Non-pigmented ciliary epithelial cell (primary cell): ENCODE measurements around the gene POLH.
"Not testable (repeated sequence)": the region's sequence is repeated elsewhere in the genome, so short reads cannot be mapped to it uniquely, and the experiment has no call there.

Experiments used
- DNase-seq: peaks from one replicate; pipeline ENCODE4 v3.0.0-alpha.2; 2010; ENCODE audit warnings: low read depth

The POLH gene

DNA sequence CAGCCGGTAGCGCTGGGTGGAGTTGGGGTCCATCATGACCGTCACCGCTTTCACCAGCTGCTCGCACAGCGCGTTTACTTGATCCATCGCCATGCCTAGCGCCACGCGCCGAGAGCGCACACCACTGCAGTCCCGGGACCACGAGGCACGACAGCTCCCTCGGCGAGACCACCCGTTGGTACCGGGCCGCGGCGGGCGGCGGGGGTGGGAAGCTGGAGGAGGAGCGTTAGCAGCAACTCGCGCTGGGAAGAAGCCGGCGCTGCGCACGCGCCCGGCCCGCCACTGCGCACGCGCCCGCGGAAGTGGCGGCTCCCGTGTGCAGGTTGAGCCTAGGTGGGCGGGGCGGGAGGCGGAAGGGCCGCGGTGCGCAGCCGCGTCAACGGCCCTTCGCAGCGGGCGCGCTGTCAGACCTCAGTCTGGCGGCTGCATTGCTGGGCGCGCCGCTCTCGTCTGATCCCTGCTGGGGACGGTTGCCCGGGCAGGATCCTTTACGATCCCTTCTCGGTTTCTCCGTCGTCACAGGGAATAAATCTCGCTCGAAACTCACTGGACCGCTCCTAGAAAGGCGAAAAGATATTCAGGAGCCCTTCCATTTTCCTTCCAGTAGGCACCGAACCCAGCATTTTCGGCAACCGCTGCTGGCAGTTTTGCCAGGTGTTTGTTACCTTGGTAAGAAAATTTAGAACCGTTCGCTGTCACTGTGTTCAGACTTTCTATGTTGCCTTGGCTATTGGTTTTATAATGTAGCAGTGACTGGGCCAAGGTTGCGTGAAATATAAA lies at the start of gene POLH, which contains the start of gene XPO5:
Gene POLH, plus strand, starts transcription at position 414 of the 780 bp plus-strand sequence. CDS start 6,135 bp downstream, outside the sequence.
Gene XPO5, minus strand, starts transcription at position 267 of the 780 bp plus-strand sequence. Its CDS starts 174 bp downstream, at position 93.
- peak; percentile 51 for DNase-seq

DNA sequence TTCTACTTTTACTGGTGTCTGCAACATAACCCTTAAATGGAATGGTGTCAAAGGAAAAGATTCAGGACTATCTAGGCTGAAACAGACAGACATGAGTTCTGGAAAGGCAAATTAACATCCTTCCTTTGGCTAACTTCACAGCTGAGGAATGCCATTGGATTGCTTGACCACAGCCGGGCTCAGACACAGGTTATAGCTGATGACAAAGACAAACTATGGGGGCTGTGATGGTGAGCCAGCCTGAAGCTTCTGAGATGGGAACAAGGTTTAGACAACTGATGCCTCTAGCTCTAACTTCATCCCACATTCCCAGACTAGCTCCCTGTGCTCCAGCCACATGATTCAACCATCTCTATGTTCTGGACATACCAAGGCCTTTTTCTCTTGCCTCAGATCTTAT lies 43.8 kb upstream of the POLH start:
- DNase-seq, result no peak

DNA sequence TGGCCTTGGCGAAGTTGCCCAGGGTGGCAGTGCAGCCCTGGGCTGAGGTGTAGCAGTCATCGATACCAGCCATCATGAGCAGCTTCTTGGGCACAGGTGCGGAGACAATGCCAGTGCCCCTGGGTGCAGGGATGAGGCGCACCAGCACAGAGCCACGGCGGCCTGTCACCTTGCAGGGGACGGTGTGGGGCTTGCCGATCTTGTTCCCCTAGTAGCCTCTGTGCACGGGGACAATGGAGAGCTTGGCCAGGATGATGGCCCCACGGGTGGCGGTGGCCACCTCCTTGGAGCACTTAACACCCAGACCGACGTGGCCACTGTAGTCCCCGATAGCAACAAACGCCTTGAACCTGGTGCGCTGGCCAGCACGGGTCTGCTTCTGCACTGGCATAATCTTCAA lies 37.0 kb upstream of the POLH start:
- not testable (repeated sequence) for DNase-seq

DNA sequence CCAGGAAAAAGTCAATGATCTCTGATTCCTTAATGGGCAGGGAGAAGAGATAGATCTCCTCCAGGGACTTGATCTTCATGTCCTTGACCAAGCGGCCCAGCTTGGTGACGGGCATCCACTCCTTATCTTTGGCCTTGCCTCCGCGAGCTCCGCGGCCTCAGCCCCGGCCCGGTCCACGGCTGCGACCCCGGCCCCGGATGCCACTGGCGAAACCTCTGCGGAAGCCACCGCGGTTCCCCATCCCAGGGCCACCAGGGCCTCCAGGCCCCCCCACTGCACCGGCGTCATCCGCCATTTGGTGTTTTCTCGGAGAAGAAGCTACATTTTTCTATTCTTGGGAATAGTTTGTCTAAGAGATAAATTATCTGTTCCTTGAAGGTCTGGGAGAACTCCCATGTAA lies 36.6 kb upstream of the POLH start:
- DNase-seq, result not testable (repeated sequence)

DNA sequence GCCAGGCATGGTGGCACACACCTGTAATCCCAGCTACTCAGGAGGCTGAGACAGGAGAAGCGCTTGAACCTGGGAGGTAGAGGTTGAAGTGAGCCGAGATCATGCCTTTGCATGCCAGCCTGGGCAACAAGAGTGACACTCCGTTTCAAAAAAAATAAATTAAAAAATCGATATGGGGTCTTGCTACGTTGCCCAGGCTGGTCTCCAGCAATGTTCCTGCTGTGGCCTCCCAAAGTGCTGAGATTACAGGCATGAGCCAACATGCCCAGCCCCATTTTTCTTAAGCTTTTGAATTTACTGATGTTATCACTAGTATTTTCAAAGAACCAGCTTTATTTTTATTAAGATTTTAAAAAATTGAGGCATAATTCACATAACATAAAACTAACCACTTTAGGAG lies 35.5 kb upstream of the POLH start:
- DNase-seq, result no peak

DNA sequence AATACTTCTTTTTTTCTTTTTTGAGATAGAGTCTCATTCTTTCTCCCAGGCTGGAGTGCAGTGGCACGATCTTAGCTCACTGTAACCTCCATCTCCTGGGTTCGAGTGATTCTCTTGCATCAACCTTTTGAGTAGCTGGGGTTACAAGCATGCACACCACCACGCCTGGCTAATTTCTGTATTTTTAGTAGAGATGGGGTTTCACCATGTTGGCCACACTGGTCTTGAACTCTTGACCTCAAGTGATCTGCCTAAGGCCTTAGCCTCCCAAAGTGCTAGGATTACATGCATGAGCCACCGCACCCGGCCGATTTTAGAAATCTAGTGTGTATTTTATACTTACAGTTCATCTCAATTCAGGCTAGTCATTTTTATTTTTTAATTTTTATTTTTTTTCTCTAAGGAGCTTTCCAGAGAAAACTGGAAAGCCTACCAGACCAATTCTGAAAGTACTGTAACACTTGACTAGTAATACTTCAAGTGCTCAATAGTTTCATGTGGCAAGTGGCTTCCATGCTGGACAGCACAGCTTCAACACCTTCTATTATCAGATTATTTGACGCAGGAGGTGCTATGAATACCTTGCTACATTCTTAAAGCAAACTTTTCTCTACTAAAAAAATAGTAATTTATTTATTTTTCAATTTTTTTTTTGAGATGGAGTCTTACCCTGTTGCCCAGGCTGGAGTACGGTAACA lies 34.1 kb upstream of the POLH start:
- no peak for DNase-seq

DNA sequence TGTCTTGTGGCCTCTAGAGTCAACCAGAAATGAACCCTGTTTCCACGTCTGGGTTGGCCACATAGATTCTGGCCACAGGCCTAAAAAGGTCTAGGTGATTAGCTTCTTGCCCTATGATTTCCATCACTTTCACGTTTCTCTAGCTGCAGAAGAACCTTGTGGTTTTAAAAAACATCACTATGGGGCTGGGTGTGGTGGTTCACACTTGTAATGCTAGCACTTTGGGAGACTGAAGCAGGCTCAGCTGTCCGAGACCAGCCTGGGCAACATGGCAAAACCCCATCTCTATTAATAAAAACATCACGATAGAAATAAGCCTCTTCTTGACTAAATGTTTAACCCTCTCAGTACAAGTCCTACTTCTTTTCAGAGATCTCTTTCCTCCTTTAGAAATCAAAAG lies 31.5 kb upstream of the POLH start:
- DNase-seq, result no peak

DNA sequence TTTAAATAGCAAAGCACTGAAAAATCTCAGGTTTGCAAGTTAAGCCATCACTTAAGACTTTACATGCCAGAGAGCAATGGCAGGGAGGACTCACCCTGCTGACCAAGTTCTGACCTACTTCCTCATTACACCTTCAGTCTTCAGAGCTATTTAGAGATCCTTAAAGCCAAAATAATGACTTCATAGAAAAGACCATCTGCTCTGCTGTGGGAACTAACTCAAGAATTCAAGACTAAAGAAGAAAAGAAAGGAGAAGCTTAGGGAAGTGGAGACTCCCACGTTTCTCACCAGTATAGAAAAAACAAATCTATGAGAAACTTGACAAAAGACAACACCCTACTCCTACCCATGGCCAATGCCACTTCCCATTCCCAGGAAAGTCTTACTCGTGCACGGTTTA lies 28.8 kb upstream of the POLH start:
- DNase-seq, result no peak

DNA sequence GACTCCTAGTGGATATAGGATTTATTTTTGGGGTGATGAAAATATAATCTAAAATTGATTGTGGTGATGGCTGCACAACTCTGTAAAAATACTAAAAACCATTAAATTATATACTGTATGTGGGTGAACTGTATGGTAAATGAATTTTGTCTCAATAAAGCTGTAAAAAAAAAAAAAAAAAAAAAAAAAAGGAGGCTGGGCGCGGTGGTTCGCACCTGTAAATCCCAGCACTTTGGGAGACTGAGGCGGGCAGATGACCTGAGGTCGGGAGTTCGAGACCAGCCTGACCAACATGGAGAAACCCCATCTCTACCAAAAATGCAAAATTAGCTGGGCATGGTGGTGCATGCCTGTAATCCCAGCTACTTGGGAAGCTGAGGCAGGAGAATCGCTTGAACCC lies 18.4 kb upstream of the POLH start:
- not testable (repeated sequence) for DNase-seq

DNA sequence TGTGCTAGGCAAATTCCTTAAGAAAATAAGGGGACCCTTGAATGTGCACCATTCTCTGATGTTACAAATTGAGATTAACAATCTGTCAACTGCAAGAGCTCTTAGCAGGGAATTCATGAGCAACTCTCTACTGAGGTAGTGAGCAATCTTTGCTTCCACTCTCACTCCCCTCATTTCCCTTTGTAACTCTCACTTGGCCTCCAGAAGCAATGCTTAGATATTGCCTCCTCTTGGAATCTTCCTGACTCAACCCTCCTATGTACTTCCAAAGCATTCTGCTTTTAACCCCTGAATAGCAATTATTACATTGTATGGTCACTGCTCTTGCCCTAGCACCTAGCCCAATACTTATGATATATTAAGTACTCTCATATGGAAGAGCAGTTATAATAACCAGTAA lies 16.7 kb upstream of the POLH start:
- no peak for DNase-seq

DNA sequence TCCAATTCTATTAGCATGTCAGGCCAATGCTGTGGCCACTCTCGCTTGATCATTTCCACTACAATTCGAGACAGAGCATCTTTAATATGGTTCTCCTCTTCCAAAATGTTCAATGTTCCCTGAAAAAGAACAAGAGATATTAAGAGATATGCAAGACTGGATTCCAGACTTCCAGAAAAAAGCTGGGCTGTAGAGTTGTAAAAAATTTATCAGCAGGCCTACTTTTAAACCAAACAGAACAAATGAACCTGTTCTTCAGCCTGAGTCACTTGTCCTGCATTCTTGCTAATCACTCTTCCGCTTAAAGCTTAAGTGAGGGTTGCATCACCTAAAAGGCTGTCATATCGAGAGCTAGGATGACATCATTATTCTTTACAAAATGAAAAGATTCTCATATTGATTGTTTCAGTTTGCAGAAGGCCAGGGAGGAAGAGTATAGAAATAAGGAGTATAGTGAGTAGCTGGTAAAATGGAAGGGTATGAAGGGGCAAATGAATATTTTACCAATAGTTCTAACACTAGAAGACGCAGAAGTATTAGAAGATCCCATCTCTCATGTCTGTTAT lies 5.0 kb upstream of the POLH start:
- DNase-seq, result peak; percentile 46

DNA sequence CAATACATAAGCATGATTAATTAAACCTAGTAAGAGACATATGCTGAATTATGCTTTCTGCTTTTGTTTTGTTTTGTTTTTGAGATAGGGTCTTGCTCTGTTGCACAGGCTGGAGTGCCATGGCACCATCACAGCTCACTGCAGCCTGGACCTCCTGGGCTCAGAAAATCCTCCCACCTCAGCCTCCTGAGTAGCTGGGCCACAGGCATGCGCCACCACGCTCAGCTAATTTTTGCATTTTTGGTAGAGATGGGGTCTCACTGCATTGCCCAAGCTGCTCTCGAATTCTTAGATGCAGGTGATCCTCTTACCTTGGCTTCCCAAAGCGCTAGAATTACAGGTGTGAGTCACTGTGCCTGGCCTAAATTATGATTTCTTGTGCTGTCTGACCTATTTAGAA lies 4.0 kb upstream of the POLH start:
- no peak for DNase-seq

DNA sequence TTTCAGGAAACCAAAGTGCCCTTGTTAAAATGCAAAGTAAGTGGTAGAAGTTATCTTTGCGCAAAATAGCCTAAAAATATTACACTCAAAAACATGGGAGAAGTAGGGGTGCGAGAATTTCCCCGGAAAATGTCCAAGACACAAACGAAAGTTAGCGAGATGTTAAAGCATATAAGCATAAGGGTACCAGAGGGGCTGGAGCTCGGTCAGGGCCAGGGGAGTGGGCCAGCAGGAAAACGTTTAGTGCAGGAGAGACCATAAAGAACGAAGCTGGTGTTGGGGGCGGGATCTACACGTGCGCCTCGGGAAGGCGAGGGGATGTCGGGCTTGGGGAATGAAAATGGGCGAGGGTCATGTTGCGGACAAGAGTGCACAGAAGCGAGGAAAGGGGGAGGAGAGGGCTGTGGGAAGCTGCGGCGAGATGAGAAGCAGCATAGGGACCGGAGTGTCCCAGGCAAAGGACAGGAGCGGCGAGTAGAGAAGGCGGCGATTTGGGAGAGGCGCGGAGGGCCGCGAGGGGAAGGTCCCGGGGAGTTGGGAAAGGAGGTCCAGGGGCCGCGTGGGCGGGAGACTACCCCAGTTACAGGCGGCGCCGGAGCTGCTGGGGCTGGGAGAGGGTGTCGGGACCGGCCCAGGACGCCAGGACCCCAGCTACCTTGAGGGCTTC lies 747 bp upstream of the POLH start:
- no peak for DNase-seq

DNA sequence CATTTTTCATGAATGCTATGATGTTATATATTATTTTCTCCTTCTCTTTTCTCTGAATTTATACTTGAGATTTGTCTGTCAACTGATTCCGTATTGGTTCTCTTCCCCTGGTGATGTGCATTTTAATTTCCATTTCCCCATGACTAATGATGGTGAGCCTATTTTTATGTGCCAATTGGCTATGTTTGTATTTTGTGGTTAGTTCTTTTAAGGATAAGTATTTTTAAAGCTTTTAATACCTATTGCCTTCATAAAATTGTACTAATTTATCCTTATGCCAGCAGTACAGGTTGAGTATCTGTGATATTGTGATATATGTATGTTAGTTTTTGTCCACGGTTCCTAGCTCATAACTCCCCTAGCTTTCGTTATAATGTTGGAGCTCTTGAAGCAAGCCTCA lies 2.8 kb downstream of the POLH start:
- DNase-seq, result no peak

DNA sequence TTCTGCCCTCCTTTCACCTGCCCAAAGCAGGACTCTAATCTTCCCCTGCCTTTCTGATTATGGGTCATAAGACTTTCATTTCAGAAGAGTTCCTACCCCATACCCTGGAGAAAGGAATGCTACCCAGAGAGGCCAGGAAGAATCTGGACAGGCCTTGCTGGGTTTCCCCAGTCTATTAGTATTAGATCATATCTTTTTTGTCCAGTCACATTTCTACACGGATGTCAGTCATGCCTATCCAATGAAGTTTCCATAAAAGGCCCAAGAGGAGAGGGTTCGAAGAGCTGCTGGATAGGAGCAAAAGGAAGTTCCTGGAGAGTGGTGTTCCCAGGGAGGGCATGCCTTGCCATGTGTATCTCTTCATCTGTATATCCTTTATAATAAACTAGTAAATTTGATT lies 3.2 kb downstream of the POLH start:
- DNase-seq, result no peak

DNA sequence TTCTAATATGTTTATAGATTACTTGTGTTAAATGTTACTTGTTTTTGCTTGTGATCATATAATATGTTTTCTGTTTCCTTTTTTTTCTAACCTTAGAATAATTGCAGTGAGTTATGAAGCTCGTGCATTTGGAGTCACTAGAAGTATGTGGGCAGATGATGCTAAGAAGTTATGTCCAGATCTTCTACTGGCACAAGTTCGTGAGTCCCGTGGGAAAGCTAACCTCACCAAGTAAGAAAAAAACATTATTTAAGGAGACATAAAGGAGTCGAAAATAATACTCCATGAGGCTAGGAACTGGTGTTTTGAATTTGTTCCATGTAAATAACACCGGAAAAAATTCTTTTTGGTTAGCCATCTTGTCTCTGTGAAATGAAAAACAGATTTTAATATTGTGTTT lies 6.9 kb downstream of the POLH start:
- no peak for DNase-seq

DNA sequence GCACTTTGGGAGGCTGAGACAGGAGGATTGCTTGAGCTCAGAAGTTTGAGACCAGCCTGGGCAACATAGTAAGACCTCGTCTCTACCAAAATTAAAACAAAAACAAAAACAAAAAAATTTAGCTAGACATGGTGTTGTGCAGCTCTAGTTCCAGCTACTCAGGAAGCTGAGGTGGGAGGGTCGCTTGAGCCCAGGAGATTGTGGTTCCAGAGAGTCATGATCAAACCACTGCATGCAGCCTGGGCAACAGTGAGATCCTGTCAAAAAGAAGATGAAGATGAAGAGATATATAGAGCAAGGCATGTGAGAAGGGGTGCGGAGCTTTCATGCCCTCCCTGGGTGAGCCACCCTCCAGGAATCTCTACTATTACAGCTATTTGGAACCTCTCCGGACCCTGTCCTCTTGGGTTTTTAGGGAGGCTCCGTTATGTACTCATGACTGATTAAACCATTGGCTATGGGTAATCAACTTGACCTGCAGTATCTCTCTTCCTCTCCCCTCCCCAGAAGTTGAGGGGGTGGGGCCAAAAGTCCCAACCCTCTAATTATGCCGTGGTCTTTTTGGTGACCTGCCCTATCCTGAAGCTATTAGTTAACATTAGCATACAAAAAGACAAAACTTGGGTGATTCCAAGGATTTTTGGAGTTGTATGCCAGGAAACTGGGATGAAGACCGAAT lies 9.0 kb downstream of the POLH start:
- no peak for DNase-seq

DNA sequence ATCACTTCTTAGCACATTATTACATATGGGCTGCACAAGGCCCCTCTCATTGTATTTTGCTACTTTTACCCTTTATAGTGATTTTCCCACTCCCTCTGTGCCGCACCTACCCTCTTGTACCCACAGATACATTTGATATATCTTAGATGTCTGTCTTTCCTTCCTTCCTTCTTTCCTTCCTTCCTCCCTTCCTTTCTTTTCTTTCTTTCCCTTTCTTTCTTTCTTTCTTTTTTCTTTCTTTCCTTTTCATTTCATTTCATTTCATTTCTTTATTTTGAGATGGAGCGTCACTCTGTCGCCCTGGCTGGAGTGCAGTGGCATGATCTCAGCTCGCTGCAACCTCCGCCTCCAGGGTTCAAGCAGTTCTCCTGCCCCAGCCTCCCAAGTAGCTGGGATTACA lies 12.2 kb downstream of the POLH start:
- no peak for DNase-seq

DNA sequence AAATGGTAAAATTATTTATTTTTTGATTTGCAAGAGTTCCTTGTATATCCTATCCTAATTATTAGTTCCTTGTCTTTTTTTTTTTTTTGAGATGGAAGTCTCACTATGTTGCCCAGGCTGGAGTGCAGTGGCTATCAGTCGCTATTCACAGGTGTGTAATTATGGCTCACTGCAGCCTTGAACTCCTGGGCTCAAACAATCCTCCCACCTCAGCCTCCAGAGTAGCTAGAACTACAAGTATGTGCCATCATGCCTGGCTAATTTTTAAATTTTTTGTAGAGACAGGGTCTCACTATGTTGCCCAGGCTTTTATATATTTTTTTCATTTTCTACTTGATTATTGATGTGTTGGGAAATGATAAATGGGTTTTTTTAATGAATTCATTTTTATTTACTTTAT lies 13.6 kb downstream of the POLH start:
- not testable (repeated sequence) for DNase-seq

DNA sequence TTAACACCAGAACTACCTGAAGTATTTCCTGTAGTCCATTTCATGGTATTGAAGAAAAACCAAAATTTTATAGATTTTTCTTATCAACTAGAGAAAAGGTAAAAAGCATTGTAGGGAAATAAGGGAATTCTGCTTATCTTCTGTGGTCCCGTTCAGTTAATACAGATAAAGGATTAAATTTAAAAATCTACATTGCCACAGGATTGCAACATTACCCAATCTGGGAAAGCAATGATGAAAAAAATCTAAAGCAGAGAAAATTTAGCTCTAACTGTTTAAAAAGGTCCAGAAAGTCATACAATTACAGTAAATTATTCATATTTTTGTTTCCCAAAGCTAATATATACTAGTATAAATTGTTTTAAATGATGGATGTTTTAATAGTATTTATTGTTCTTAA lies 18.0 kb downstream of the POLH start:
- no peak for DNase-seq

DNA sequence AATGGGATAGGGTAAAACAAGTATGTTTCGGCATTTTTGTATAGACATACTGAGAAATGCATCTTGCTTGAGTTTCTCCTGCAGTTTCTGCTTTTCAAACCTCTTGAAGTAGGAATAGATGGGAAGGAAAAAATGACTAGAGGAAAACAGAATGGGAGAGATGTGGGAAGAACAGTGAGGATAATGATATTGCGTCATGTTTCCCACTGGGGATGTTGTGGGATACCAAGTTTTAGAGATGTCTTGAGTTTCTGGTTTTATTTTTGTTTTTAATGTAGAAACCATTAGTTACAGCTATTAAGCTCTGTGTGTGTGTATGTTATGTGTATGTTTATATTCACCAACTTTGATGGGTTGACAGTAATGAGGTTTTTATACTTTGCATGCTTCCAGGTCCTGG lies 24.6 kb downstream of the POLH start:
- DNase-seq, result no peak

DNA sequence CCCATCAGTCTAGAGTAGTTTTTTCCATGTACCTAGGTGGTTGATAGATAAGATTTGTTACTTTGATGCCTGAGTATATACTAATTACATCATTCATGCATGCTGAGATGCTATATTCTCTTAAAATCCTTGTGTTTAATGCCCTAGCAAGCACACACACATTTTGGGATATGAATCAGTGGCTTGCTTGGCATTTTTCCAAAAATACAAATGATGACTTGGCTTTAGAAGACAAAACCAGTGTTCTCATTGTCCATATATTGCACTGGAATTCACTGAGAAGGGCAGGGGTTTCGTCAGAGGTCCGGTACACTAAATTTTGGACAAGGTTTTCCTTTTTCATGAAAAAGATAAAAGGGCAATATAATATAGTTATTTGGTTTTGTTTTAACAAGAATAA lies 28.2 kb downstream of the POLH start:
- DNase-seq, result peak; percentile 74
